Naive thymus-derived CD8-positive, alpha-beta T cell (primary cell): Measurements from ENCODE around the gene FAM135A. TPM values are rescaled to one million over a fixed set of nuclear protein-coding genes. Genes with fewer than 3 reads are reported as not detected.
A peak's percentile ranks its signal among the peaks of the same experiment; 100 is the strongest.

ENCODE experiments used
- ATAC-seq, 2 donors: fragments of 150-1000 bp; cut with Tn5 transposase in 1 of 2; sonication (Bioruptor Pico), chemical (Tn5 transposase) in 1 of 2; 1 replicate in 1 of 2; 2 replicates in 1 of 2; pipeline ENCODE4 v1.10.0; 2021; ENCODE audit warnings: mild to moderate bottlenecking in 2 of 2, moderate library complexity in 2 of 2
- POLR2A ChIA-PET: fragments of 350-600 bp; sonication (Branson Sonifier 250); formaldehyde crosslinking; loops from one replicate; lab custom pipeline; 2021; ENCODE audit warnings: antibody characterized with exemption; lab: Charles Lee
- DNase-seq, 10 donors: peaks; one replicate each; pipeline versions ENCODE4 v3.0.0 to v3.0.0-alpha.2; 2020 to 2022
- H3K27ac Mint-ChIP-seq, 10 donors: one replicate each; pipeline ENCODE4 v1.8.0; 2020 to 2022; ENCODE audit warnings: mild to moderate bottlenecking in 10 of 10, mixed read lengths in 10 of 10, moderate library complexity in 4 of 10, inconsistent platforms in 1 of 10
- H3K27me3 Mint-ChIP-seq, 5 donors: one replicate each; pipeline ENCODE4 v1.8.0; 2021 to 2022; ENCODE audit warnings: mixed read lengths in 5 of 5
- H3K36me3 Mint-ChIP-seq, 3 donors: one replicate each; pipeline ENCODE4 v1.8.0; 2020 to 2022; ENCODE audit warnings: mixed read lengths in 3 of 3, mild to moderate bottlenecking in 2 of 3, inconsistent platforms in 1 of 3
- H3K4me1 Mint-ChIP-seq, 4 donors: one replicate each; pipeline ENCODE4 v1.8.0; 2021 to 2022; ENCODE audit warnings: mixed read lengths in 4 of 4
- H3K4me3 Mint-ChIP-seq, 10 donors: one replicate each; pipeline ENCODE4 v1.8.0; 2020 to 2022; ENCODE audit warnings: mild to moderate bottlenecking in 10 of 10, mixed read lengths in 10 of 10, moderate library complexity in 6 of 10, inconsistent platforms in 1 of 10
- H3K9me3 Mint-ChIP-seq, 9 donors: one replicate each; pipeline ENCODE4 v1.8.0; 2020 to 2022; ENCODE audit warnings: mixed read lengths in 9 of 9, mild to moderate bottlenecking in 3 of 9, inconsistent platforms in 1 of 9, moderate library complexity in 1 of 9
- polyA plus RNA-seq, 3 donors: library from polyadenylated mRNA; unstranded; fragments of 300-500 nt; fragmentation: Illumina TruSeq; gene quantifications; one replicate each; pipeline ENCODE4 v1.2.3, GENCODE V29; 2021
- total RNA-seq, 8 experiments: library from RNA in 2 of 8; stranded (reverse) in 2 of 8; gene quantifications; one replicate each; pipeline ENCODE4 v1.2.3 and lab custom pipeline; 2021 to 2026

The FAM135A gene
- total and polyA plus RNA-seq, 5 experiments from 2014 or later, result 2.9 to 11.5 (median 3.9) TPM

DNA sequence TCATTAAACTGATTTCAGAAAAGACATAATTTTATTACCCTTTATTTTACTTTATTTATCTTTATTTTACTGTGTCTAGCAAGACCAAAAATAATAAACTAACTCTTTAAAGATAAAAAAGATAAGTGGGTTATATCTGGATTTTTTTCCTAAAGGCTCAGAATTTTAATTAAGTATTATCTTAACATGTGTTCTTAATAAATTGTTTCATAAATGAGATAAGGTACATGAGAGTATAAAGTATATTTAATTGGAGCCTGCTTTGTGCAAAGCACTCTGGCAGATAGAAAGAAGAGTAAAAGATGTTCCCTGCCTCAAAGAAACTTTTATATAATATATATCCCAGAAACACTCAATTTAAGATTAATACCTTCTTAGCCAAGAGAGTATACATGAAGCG is 8.7 kb upstream of the FAM135A start:
- Mint-ChIP-seq H3K4me1 (no peaks in the 10 kb centered on the region), H3K9me3 (no peaks in the 10 kb centered on the region), H3K4me3 (no peak overlapping the region), H3K27ac (no peak overlapping the region), H3K36me3 (no peaks in the 10 kb centered on the region), H3K27me3 (peaks cover 10 to 35% (median 18%) of the 10 kb centered on the region in 5 donors)
- no peak for ATAC-seq
- DNase-seq, result no peak
- POLR2A ChIA-PET, result no interaction called here

DNA sequence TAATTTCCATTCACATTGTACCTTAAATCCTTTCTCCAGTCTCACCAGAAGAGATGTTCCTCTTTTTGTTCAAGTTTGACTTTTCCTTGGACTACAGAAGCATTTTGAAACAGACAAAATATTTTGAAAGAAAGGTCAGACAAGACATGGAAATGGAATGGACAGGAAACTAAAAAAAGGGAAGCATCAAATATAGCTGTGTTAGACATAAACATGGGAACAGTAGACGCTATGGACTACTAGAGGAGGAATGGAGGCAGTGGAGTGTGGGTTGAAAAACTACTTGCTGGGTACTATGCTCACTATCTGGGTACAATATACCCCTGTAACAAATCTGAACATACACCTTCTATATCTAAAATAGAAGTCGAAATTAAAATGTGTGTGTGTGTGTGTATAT is 4.1 kb upstream of the FAM135A start:
- H3K9me3 Mint-ChIP-seq, result no peaks in the 10 kb centered on the region
- H3K4me1 Mint-ChIP-seq, result peaks cover 8 to 13% (median 11%) of the 10 kb centered on the region in 4 donors
- ATAC-seq (no peak), DNase-seq (no peak)
- POLR2A ChIA-PET, result no interaction called here
- peaks cover 0 to 4% (median 0%) of the 10 kb centered on the region in 3 donors for H3K36me3 Mint-ChIP-seq
- H3K27ac Mint-ChIP-seq, result no peak overlapping the region
- H3K27me3 Mint-ChIP-seq, result peaks cover 0 to 16% (median 1%) of the 10 kb centered on the region in 5 donors
- no peak overlapping the region for H3K4me3 Mint-ChIP-seq

DNA sequence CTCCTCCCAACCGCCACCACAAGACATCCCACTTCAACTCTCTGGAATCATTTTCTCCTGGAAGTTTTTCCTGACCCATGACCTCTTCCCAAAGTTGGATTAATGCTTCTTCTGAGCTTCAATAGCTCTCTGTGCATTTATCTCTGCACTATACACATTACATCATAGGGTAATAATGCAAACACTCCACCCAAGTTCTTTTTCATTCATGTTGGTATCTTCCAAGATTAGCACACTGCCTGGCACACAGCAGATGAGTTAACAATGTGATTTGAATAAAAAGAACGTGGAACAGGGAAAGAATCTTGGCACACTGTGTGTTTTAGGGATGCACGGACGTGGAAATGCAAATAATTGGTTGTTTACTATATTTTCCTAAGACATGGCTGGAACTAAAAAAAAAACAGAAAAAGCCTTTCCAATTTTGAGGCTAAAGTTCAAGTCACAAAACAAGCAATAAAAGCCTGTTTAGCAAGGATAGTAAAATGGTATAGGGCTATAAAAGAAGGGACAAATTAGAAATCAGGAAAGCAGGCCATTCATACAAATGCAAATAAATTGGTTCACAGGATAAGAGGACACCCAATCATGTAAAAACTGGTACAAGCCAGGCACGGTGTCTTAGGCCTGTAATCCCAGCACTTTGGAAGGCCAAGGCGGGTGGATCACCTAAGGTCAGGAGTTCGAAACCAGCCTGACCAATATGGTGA is 1.6 kb upstream of the FAM135A start:
- Mint-ChIP-seq H3K9me3 (no peaks in the 10 kb centered on the region), H3K4me1 (peaks cover 12 to 23% (median 19%) of the 10 kb centered on the region in 4 donors), H3K36me3 (peaks cover 0 to 5% (median 3%) of the 10 kb centered on the region in 3 donors), H3K4me3 (peak overlapping the region in 8 of 10 donors; percentile 29 to 100 (median 93)), H3K27ac (peak overlapping the region in 2 of 10 donors; percentile 8 to 63), H3K27me3 (peaks cover 0 to 8% (median 0%) of the 10 kb centered on the region in 5 donors)
- ATAC-seq, result no peak
- POLR2A ChIA-PET, result interaction anchor here (1.9 kb wide), 1 partner anchor 256 kb away, joined by 10 read pairs; the partner anchor contains the start of gene SMAP1
- no peak for DNase-seq

DNA sequence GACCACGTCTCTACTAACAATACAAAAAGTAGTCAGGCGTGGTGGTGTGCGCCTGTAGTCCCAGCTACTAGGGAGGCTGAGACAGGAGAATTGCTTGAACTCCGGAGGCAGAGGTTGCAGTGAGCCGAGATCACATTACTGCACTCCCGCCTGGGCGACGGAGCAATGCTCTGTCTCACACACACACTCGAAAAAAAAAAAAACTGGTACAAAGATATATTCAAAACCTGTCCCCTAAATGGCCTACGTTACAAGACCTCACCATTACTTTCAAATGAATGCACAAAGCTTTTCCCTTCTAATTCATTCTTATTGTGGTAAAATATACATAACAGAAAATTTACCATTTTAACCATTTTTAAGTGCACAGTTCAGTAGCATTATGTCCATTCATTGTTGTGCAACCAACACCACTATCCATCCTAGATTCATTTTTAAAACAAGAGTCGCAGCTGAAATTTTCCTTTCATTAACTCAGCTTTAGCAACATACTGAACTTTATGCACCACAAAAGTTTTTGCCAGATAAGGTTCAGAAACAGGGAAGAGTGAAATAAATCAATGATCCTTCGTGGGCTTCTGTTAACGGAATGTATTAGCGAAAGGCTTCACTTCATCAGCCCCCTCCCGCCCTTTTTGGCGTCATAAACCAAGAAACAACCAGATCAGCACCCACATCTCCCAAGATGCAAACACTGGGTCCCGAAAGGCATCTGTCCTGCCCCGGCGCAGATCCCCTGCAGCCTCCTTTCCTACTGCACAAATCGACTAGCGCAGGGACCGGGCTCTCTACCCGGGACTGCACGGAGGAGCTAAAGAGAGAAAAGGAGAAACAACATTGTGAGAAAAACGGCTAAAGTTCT is 825 bp upstream of the FAM135A start:
- ATAC-seq, result peak in 1 of 2 donors; percentile 36
- peaks cover 0 to 6% (median 0%) of the 10 kb centered on the region in 5 donors for H3K27me3 Mint-ChIP-seq

DNA sequence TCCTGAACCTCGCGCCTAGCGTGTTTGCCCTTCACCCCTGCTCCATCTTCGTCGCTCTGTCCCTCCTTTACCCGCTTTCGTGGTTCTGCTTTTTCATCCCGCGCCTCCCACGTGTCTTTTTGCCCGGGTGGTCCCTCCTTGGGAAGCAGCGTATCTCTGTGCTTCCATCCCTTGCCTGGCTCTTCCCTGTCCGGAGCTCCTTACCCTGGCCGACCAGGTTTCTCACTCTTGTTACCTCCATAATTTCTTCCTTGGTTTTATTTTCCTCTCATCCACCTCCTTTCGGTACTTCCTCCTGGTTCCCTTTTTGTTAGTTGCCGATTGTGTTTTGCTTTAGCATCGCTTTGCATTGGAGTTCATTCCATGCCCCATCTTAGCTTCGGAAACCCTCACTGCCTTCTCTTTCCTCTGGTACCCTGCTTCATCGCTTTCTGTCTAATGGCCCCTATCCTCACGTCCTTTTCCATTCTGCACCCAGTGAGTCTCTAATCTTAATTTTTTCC is 735 bp downstream of the FAM135A start:
- no peaks in the 10 kb centered on the region for H3K9me3 Mint-ChIP-seq
- peak overlapping the region; percentile 88 to 100 (median 95) for H3K4me3 Mint-ChIP-seq
- peaks cover 5 to 13% (median 6%) of the 10 kb centered on the region in 3 donors for H3K36me3 Mint-ChIP-seq
- H3K4me1 Mint-ChIP-seq, result peaks cover 12 to 23% (median 19%) of the 10 kb centered on the region in 4 donors
- H3K27me3 Mint-ChIP-seq, result no peaks in the 10 kb centered on the region
- DNase-seq (peak in 3 of 10 donors; percentile 2 to 29 (median 22)), ATAC-seq (no peak)
- POLR2A ChIA-PET, result interaction anchor here (0.6 to 1.9 kb wide), 3 partner anchors 153 to 360 kb away, joined by 3 to 10 read pairs (median 4); partner anchors contain the start of genes SDHAF4 and SMAP1
- H3K27ac Mint-ChIP-seq, result peak overlapping the region; percentile 77 to 98 (median 88)

More for the DNA sequence above, 825 bp upstream of the FAM135A start:
- DNase-seq, result peak in 2 of 10 donors; percentile 2 to 5
- Mint-ChIP-seq H3K27ac (peak overlapping the region; percentile 85 to 98 (median 93)), H3K4me3 (peak overlapping the region; percentile 88 to 100 (median 94)), H3K9me3 (no peaks in the 10 kb centered on the region), H3K4me1 (peaks cover 12 to 23% (median 19%) of the 10 kb centered on the region in 4 donors), H3K36me3 (peaks cover 0 to 5% (median 3%) of the 10 kb centered on the region in 3 donors)
- POLR2A ChIA-PET, result interaction anchor here (0.7 to 1.9 kb wide), 4 partner anchors 154 to 876 kb away, joined by 4 to 10 read pairs (median 4); partner anchors contain the start of genes OGFRL1, SDHAF4 and SMAP1

DNA sequence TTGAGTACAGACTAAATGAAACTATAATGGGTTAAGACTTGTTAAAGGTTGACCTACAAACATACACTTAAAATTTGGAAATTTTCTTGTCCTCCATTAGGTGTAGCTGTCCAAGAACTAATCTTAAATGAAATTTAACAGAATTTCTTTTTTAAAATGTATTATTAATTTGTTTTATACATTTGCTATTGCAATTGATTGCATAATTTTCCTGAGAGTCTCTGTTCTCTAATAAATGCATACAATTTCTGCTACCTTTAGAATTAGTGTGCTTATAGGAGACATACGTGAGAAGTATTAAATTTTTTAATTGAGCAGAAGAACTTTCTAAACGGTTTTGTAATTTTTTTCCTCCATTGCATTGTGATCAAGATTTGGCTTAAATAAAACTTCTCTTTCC is 1.5 kb downstream of the FAM135A start:
- POLR2A ChIA-PET, result no interaction called here
- DNase-seq, result no peak
- peak overlapping the region; percentile 88 to 100 (median 95) for H3K4me3 Mint-ChIP-seq

DNA sequence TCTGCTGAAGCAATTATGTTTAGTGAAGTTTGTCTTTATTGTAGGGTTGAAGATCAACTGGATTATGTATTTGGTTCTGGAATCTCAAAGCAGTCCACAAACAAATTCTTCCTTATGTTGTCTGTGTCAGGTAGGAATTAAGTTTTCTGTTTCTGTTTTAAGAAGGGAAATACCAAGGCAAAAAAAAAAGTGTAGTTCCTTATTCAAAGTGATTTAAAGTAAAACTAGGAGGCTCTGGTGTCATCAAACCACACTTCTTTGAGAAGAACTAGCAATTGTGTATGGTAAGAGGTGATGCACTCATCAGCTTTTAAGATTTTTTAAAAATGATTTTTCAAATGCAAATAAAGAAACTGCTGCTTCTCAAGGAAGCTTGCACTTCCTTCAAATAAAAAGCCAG is 1.9 kb downstream of the FAM135A start:
- peaks cover 5 to 21% (median 8%) of the 10 kb centered on the region in 3 donors for H3K36me3 Mint-ChIP-seq
- H3K27ac Mint-ChIP-seq, result peak overlapping the region in 3 of 10 donors; percentile 4 to 45 (median 22)
- DNase-seq (no peak), ATAC-seq (no peak)
- H3K27me3 Mint-ChIP-seq, result no peaks in the 10 kb centered on the region
- peak overlapping the region in 8 of 10 donors; percentile 8 to 61 (median 52) for H3K4me3 Mint-ChIP-seq
- peaks cover 13 to 23% (median 19%) of the 10 kb centered on the region in 4 donors for H3K4me1 Mint-ChIP-seq
- POLR2A ChIA-PET, result no interaction called here
- no peaks in the 10 kb centered on the region for H3K9me3 Mint-ChIP-seq

More for the DNA sequence above, 1.5 kb downstream of the FAM135A start:
- Mint-ChIP-seq H3K36me3 (peaks cover 5 to 19% (median 8%) of the 10 kb centered on the region in 3 donors), H3K4me1 (peaks cover 12 to 23% (median 19%) of the 10 kb centered on the region in 4 donors), H3K27me3 (no peaks in the 10 kb centered on the region), H3K9me3 (no peaks in the 10 kb centered on the region), H3K27ac (peak overlapping the region in 5 of 10 donors; percentile 77 to 98 (median 88))
- no peak for ATAC-seq

DNA sequence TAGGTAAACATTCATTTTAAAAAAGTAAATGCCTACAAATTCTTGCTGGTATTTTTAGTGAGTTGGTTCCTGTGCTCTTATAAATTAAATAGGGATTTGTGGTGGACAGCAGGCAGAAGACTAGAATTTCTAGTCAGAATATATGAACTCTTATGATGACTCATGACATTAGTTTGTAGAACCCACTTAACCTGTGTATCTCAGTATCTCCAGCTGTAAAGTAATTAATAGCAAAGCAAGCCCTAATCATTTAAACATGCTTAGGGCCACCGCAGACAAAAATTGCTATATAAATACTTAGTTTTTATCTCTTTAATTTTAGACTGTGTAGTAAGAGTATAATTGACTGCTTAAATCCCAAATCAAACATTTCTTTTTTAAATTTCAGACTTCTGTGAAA is 2.4 kb downstream of the FAM135A start:
- POLR2A ChIA-PET, result no interaction called here
- H3K27me3 Mint-ChIP-seq, result no peaks in the 10 kb centered on the region
- DNase-seq (no peak), ATAC-seq (no peak)
- H3K9me3 Mint-ChIP-seq, result no peaks in the 10 kb centered on the region
- peaks cover 14 to 23% (median 19%) of the 10 kb centered on the region in 4 donors for H3K4me1 Mint-ChIP-seq
- no peak overlapping the region for H3K27ac Mint-ChIP-seq
- peaks cover 5 to 22% (median 8%) of the 10 kb centered on the region in 3 donors for H3K36me3 Mint-ChIP-seq
- peak overlapping the region in 1 of 10 donors; percentile 24 for H3K4me3 Mint-ChIP-seq

DNA sequence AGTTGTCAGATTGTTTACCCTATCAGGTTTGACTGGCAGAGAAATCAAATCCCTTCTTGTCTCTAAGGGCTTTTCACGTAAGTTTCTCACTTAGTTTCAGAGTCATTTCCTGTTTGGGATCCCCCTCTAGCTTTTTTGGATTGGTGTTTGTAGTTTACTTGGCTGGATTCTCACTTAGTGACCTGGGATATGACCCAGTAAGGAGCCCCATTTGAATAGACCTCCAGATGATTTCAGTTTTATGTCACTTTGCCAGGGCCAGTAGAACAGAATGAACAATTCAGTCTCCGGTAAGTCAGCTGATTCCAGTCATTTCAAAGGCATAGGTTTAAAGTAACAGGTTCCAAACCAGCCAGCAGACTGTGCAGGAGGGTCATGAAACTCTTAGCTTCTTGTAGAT is 8.2 kb downstream of the FAM135A start:
- no peaks in the 10 kb centered on the region for H3K9me3 Mint-ChIP-seq

DNA sequence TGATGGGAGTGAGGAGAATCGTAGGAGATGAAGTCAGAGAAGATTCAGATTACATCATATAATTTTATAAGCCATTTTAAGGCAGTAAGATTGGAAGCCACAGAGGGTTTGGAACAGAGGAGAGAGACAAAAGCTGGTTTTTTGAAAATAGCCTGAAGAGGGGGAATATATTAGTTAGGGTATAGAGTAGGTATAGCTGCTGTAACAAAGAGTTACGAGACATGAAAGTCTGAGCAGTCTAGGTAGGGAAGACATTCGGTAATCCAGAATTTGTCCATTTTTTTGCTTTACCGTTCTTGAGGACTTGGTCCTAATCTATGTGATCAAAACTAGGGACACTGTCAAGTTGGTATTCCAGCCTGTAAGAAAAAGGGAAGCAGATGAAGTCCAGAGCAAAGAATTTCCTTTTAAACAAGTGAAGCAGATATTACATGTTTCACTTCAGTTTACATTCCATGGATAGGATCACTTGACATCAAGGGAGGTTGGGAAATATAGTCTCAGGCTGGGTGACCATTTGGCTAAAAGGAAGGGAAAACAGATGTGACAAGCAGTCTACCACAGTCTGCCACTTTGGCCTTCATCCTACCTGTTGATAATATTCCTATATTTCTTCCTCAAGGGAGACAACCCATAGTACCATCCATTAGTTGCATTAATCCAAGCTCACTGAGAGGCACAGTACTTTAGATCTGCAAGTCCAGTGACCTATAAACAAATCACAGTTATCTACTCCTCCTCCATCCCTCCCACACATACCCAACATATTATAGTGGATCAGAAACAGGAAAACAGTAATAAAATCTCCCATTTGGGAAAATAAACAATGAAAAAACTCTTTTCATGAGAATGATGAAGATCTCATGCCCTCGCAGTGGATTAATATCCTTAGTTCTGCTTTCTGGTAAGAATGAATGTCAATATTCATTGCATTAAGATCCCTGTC is 10.2 kb downstream of the FAM135A start:
- Mint-ChIP-seq H3K9me3 (no peaks in the 10 kb centered on the region), H3K4me3 (no peak overlapping the region), H3K36me3 (peaks cover 0 to 38% (median 14%) of the 10 kb centered on the region in 3 donors), H3K27me3 (no peaks in the 10 kb centered on the region), H3K4me1 (peaks cover 0 to 11% (median 0%) of the 10 kb centered on the region in 4 donors), H3K27ac (no peak overlapping the region)
- DNase-seq (no peak), ATAC-seq (no peak)
- POLR2A ChIA-PET, result no interaction called here

More for the DNA sequence above, 8.2 kb downstream of the FAM135A start:
- ATAC-seq (no peak), DNase-seq (no peak)
- Mint-ChIP-seq H3K4me1 (peaks cover 0 to 11% (median 0%) of the 10 kb centered on the region in 4 donors), H3K4me3 (no peak overlapping the region), H3K36me3 (peaks cover 0 to 34% (median 17%) of the 10 kb centered on the region in 3 donors), H3K27ac (no peak overlapping the region), H3K27me3 (no peaks in the 10 kb centered on the region)
- POLR2A ChIA-PET, result no interaction called here

DNA sequence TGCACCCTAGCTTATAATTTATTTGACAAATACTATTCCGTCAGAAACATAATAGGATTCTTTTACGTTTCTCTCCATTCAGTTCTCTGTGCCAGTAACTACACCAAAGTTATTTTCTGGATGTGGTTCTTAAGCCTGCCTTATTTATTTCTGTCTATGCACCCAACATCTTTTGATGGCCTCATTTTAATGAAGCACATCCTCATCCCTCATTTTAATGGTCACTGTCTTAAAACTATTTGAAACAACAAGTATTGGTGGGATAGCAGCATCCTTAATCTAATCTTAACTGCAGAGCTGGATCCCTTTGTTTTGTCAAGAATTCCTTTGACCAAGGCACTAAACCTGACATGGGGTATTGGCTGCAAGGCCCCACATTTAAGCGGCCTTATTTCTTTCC is 11.0 kb downstream of the FAM135A start:
- Mint-ChIP-seq H3K4me1 (peaks cover 0 to 11% (median 0%) of the 10 kb centered on the region in 4 donors), H3K9me3 (no peaks in the 10 kb centered on the region), H3K27ac (no peak overlapping the region), H3K4me3 (no peak overlapping the region), H3K27me3 (no peaks in the 10 kb centered on the region), H3K36me3 (peaks cover 0 to 34% (median 14%) of the 10 kb centered on the region in 3 donors)
- POLR2A ChIA-PET, result no interaction called here
- DNase-seq, result no peak
- ATAC-seq, result no peak
